B cell (primary cell): Measurements from ENCODE around the gene KRTAP3-3. TPM values are rescaled to one million over a fixed set of nuclear protein-coding genes. Genes with fewer than 3 reads are reported as not detected.

ENCODE experiments used
- ATAC-seq: fragments of 200-7000 bp; cut with Tn5 transposase; one replicate; pipeline ENCODE4 v1.10.0; 2021; ENCODE audit warnings: low read depth, mild to moderate bottlenecking, moderate number of reproducible peaks, moderate library complexity
- CTCF ChIA-PET: fragments of 350-600 bp; sonication (Branson Sonifier 250); formaldehyde crosslinking; loops from one replicate; lab custom pipeline; 2021; ENCODE audit warnings: antibody characterized with exemption, inconsistent platforms; lab: Charles Lee
- POLR2A ChIA-PET: fragments of 350-600 bp; sonication (Branson Sonifier 250); formaldehyde crosslinking; loops from one replicate; lab custom pipeline; 2021; ENCODE audit warnings: antibody characterized with exemption; lab: Charles Lee
- DNase-seq: peaks from one replicate; pipeline ENCODE4 v3.0.0; 2013
- H2AFZ ChIP-seq: 2 replicates; pipeline ENCODE4 v1.6.1; 2012; ENCODE audit warnings: mild to moderate bottlenecking, low read depth, low read length; ENCODE audit not compliant: insufficient read depth, poor library complexity, severe bottlenecking
- H3K27ac ChIP-seq, 2 donors: 1 replicate in 1 of 2; 2 replicates in 1 of 2; pipeline ENCODE4 v1.5.1; 2012 to 2013; ENCODE audit warnings: low read length in 2 of 2, mild to moderate bottlenecking in 2 of 2, moderate library complexity in 1 of 2
- H3K27me3 ChIP-seq, 4 experiments: fragments of 200-600 bp in 1 of 4; sonication (generic) in 1 of 4; replicated peaks in 1 of 4; 1 replicate in 2 of 4; 2 replicates in 2 of 4; pipeline versions ENCODE4 v1.6.1 to v1.7.0; 2013 to 2016; ENCODE audit warnings: low read length in 3 of 4, mild to moderate bottlenecking in 2 of 4, mixed read lengths in 1 of 4, moderate library complexity in 1 of 4; ENCODE audit not compliant: insufficient read depth in 4 of 4, control insufficient read depth in 3 of 4; ENCODE audit errors: control extremely low read depth in 1 of 4
- H3K36me3 ChIP-seq, 2 experiments: replicated peaks in 1 of 2; 1 replicate in 1 of 2; 2 replicates in 1 of 2; pipeline versions ENCODE4 v1.6.1 to v1.7.1; 2013; ENCODE audit warnings: low read length in 1 of 2; ENCODE audit not compliant: insufficient read depth in 2 of 2, control insufficient read depth in 1 of 2; ENCODE audit errors: control extremely low read depth in 1 of 2, extremely low read depth in 1 of 2
- H3K4me1 ChIP-seq, 2 donors: fragments of 200-600 bp in 1 of 2; sonication (generic) in 1 of 2; 1 replicate in 1 of 2; 2 replicates in 1 of 2; pipeline versions ENCODE4 v1.5.1 to v1.6.1; 2013 to 2017; ENCODE audit warnings: low read length in 2 of 2; ENCODE audit not compliant: control insufficient read depth in 2 of 2, insufficient read depth in 2 of 2
- H3K4me2 ChIP-seq: replicated peaks from 2 replicates; pipeline ENCODE3; 2012; ENCODE audit warnings: mild to moderate bottlenecking, low read depth, low read length; ENCODE audit not compliant: poor library complexity, severe bottlenecking
- H3K4me3 ChIP-seq, 5 experiments: fragments of 200-600 bp in 1 of 5; sonication (generic) in 1 of 5; 1 replicate in 3 of 5; 2 replicates in 2 of 5; pipeline versions ENCODE4 v1.5.1 to v1.7.0; 2011 to 2016; ENCODE audit warnings: low read length in 4 of 5, mild to moderate bottlenecking in 4 of 5, low read depth in 2 of 5, control low read depth in 1 of 5, moderate library complexity in 1 of 5; ENCODE audit not compliant: insufficient read depth in 1 of 5; ENCODE audit errors: control extremely low read depth in 1 of 5, extremely low read depth in 1 of 5
- H3K79me2 ChIP-seq: fragments of 200-600 bp; sonication (generic); one replicate; pipeline ENCODE4 v1.6.0; 2016; ENCODE audit warnings: low read length; ENCODE audit not compliant: control insufficient read depth, insufficient read depth
- H3K9ac ChIP-seq: fragments of 200-600 bp; sonication (generic); 2 replicates; pipeline ENCODE4 v1.6.1; 2017; ENCODE audit warnings: mild to moderate bottlenecking, low read length, moderate library complexity
- H3K9me3 ChIP-seq, 3 donors: one replicate each; pipeline versions ENCODE4 v1.6.1 to v1.7.1; 2013; ENCODE audit warnings: low read length in 2 of 3; ENCODE audit not compliant: control insufficient read depth in 2 of 3, insufficient read depth in 1 of 3; ENCODE audit errors: control extremely low read depth in 1 of 3
- H4K20me1 ChIP-seq: 2 replicates; pipeline ENCODE4 v1.6.0; 2012; ENCODE audit warnings: mild to moderate bottlenecking, low read length; ENCODE audit not compliant: insufficient read depth, control insufficient read depth, poor library complexity, severe bottlenecking
- H3K27ac Mint-ChIP-seq: one replicate; pipeline ENCODE4 v1.8.0; 2021; ENCODE audit warnings: mixed read lengths
- H3K27me3 Mint-ChIP-seq: one replicate; pipeline ENCODE4 v1.8.0; 2021; ENCODE audit warnings: mixed read lengths
- H3K4me1 Mint-ChIP-seq: one replicate; pipeline ENCODE4 v1.8.0; 2021; ENCODE audit warnings: mixed read lengths
- H3K4me3 Mint-ChIP-seq: one replicate; pipeline ENCODE4 v1.8.0; 2021; ENCODE audit warnings: mixed read lengths
- H3K9me3 Mint-ChIP-seq: one replicate; pipeline ENCODE4 v1.8.0; 2022; ENCODE audit warnings: mixed read lengths; ENCODE audit not compliant: insufficient read depth
- EZH2 ChIP-seq: IDR thresholded peaks from 2 replicates; pipeline ENCODE4 v1.6.1; 2012; ENCODE audit warnings: borderline replicate concordance, low read depth, mild to moderate bottlenecking, moderate library complexity, low read length; ENCODE audit not compliant: insufficient read depth, poor library complexity, severe bottlenecking
- WGBS: methylation state at CpG from one replicate; pipeline ENCODE4 v1.1.5; 2013; ENCODE audit warnings: missing lambda C conversion rate; ENCODE audit not compliant: insufficient coverage; 5-methylcytosine and 5-hydroxymethylcytosine counted together
- intact Hi-C: fragments of 100-400 bp; cut with micrococcal nuclease; formaldehyde crosslinking; loops from one replicate; pipeline ENCODE4 v1.10.0; 2022
- polyA plus RNA-seq: library from polyadenylated mRNA; depleted of rRNA; stranded (reverse); fragments of >200 nt; gene quantifications from 2 replicates; pipeline ENCODE4 v1.2.3, GENCODE V29; 2012
- total RNA-seq, 2 donors: library from RNA; stranded (reverse); fragments of 120-200 nt in 1 of 2; gene quantifications; 1 replicate in 1 of 2; 2 replicates in 1 of 2; pipeline versions ENCODE4 v1.2.3 to v1.2.4, GENCODE V29; 2013 to 2022
- TF ChIP-seq, protein P1 (sequence below): fragments of 200-600 bp; IDR thresholded peaks from one replicate; pipeline ENCODE4 v1.8.0; 2022; ENCODE audit warnings: antibody characterized with exemption, mild to moderate bottlenecking

The KRTAP3-3 gene
- total and polyA plus RNA-seq, 2 donors (not counting 1 experiment from before 2014, with no cell fraction given): not detected

DNA sequence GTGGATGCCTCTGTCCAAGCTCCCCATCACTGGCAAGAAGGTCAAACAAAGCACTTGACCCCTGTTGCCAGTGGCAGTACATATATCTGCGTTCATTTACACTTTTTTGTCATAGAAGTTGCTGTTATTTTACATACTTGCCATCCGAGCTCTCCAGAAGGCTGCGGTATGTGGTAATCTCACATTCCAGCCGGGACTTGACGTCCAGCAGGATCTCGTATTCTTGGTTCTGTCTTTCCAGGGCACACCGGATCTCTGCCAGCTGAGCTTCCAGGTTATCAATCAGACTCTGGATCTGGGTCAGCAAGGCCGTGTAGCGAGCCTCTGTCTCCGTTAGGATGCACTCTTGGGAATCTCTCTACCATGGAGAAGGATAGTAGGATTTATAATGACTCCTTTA, 33.8 kb downstream of the KRTAP3-3 start:
- Histone ChIP-seq H2AFZ (no peak overlapping the region), H3K79me2 (no peaks in the 10 kb centered on the region), H3K27ac (no peak overlapping the region), H3K4me3 (no peak overlapping the region), H4K20me1 (no peaks in the 10 kb centered on the region), H3K27me3 (peaks cover 0 to 5% (median 0%) of the 10 kb centered on the region in 4 experiments), H3K36me3 (no peaks in the 10 kb centered on the region), H3K4me2 (no peak overlapping the region), H3K9me3 (peaks cover 0 to 2% (median 0%) of the 10 kb centered on the region in 3 donors), H3K9ac (no peak overlapping the region), H3K4me1 (no peaks in the 10 kb centered on the region)
- TF ChIP-seq, protein P1, sequence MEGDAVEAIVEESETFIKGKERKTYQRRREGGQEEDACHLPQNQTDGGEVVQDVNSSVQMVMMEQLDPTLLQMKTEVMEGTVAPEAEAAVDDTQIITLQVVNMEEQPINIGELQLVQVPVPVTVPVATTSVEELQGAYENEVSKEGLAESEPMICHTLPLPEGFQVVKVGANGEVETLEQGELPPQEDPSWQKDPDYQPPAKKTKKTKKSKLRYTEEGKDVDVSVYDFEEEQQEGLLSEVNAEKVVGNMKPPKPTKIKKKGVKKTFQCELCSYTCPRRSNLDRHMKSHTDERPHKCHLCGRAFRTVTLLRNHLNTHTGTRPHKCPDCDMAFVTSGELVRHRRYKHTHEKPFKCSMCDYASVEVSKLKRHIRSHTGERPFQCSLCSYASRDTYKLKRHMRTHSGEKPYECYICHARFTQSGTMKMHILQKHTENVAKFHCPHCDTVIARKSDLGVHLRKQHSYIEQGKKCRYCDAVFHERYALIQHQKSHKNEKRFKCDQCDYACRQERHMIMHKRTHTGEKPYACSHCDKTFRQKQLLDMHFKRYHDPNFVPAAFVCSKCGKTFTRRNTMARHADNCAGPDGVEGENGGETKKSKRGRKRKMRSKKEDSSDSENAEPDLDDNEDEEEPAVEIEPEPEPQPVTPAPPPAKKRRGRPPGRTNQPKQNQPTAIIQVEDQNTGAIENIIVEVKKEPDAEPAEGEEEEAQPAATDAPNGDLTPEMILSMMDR: no peak
- no peak for TF ChIP-seq EZH2
- CTCF ChIA-PET: interaction anchor here (1.0 kb wide), 1 partner anchor 362 kb away, joined by 3 read pairs; no protein-coding TSS in a partner anchor
- Mint-ChIP-seq H3K9me3 (peaks cover 2% of the 10 kb centered on the region), H3K27ac (no peak overlapping the region), H3K4me1 (no peaks in the 10 kb centered on the region), H3K27me3 (peaks cover 30% of the 10 kb centered on the region), H3K4me3 (no peak overlapping the region)
- intact Hi-C loops: loop anchor here (10.0 kb wide), 1 partner anchor 235 kb away; no protein-coding TSS in a partner anchor
- WGBS: 94% methylated on average over 6 of the region's 10 CpGs
- ATAC-seq: no peak
- POLR2A ChIA-PET: no interaction called here
- no peak for DNase-seq

DNA sequence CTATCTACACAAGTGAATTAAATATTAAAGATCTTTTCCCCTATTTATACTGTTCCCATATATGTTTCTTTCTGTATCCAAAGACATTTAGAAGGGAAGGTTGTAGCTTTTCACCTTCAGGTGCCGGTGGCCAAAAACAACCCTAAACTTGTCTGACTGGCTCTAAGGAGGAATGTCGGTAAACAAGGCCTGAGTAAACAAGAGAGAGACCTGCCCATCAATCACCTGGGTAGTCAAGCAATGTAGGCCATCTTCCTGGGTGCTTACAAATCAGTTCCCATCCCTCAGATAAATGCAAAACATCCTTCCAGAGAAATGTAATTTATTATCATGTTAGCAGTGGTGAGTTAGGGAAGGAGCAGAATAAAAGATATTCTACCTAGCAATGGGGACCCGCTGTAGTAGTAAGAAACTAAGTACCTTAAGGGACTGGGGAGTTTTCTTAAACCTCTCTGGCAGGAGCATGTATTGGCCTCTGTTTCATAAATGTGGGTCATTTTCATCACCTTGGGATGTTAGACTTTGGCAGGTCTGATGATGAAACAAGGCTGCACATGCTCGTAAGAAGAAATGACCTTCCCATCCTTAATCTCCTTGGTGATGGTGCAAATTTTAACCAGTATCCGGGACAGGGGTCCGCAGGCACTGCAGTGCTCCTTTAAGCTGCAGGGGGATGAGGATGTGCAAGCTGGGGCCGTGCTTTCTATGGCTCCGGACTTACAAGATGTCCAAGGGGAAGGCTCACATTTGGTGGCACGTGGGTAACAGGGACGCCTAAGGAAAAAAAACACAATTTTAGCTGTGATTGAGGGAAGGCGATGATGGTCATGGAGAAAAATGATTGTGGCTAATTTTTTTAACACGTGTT, 35.6 kb downstream of the KRTAP3-3 start:
- intact Hi-C loops: no loop called here
- no peak for ATAC-seq
- Histone ChIP-seq H3K79me2 (no peaks in the 10 kb centered on the region), H3K4me2 (no peak overlapping the region), H3K27ac (no peak overlapping the region), H3K27me3 (peaks cover 0 to 6% (median 5%) of the 10 kb centered on the region in 4 experiments), H3K4me3 (no peak overlapping the region), H3K36me3 (no peaks in the 10 kb centered on the region), H3K4me1 (no peaks in the 10 kb centered on the region), H3K9ac (no peak overlapping the region), H2AFZ (no peak overlapping the region), H4K20me1 (no peaks in the 10 kb centered on the region), H3K9me3 (no peaks in the 10 kb centered on the region)
- CTCF ChIA-PET: no interaction called here
- H3K9me3 Mint-ChIP-seq: peaks cover 1% of the 10 kb centered on the region
- H3K4me1 Mint-ChIP-seq: no peaks in the 10 kb centered on the region
- TF ChIP-seq, protein P1: no peak
- no peak overlapping the region for H3K4me3 Mint-ChIP-seq
- peaks cover 35% of the 10 kb centered on the region for H3K27me3 Mint-ChIP-seq
- no peak overlapping the region for H3K27ac Mint-ChIP-seq
- POLR2A ChIA-PET: no interaction called here
- no peak for DNase-seq
- 94% methylated on average over 6 of the region's 12 CpGs for WGBS
